ENCODE results near the gene RGS7BP.

The RGS7BP gene

DNA sequence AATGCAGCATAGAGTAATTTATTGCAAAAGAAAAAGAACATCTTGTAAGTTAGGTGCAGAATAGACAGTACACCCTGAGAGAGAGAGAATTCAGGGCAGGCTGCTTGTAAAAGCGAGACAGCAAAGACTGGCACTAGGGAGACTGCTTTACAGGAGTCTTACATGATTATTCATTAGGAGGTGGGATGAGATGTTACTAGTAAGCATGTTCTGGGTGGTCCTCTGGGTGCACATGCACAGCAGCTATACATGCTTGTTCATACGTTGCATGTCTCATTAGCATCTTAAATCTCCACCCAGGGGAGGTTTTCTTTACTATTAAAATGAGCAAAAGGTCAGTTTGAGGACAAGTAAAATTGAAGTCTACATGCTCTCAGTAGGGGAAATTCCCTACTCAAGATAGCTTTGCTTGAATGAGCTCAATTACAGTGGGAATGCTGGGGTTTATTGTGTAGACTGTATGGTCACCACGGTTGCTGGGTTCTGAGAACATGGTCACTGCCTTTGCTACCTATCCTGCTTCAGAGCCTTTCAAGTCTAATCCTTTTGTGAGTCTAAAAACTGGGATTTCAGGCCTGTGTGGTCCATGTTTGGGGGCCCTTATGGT lies 60.6 kb downstream of the RGS7BP start:
- H3K4me3 ChIP-seq (replicated peaks; ENCODE audit: low read depth, low read length), result no peak overlapping the region
- H3K36me3 ChIP-seq (ENCODE audit: control insufficient read depth, insufficient read depth, low read length), result no peaks in the 10 kb centered on the region
- no peak for DNase-seq (ENCODE audit: extremely low read depth, insufficient read length)
- no peaks in the 10 kb centered on the region for H3K27me3 ChIP-seq (replicated peaks; ENCODE audit: control insufficient read depth, insufficient read depth, low read length)
- TF ChIP-seq, protein P1, sequence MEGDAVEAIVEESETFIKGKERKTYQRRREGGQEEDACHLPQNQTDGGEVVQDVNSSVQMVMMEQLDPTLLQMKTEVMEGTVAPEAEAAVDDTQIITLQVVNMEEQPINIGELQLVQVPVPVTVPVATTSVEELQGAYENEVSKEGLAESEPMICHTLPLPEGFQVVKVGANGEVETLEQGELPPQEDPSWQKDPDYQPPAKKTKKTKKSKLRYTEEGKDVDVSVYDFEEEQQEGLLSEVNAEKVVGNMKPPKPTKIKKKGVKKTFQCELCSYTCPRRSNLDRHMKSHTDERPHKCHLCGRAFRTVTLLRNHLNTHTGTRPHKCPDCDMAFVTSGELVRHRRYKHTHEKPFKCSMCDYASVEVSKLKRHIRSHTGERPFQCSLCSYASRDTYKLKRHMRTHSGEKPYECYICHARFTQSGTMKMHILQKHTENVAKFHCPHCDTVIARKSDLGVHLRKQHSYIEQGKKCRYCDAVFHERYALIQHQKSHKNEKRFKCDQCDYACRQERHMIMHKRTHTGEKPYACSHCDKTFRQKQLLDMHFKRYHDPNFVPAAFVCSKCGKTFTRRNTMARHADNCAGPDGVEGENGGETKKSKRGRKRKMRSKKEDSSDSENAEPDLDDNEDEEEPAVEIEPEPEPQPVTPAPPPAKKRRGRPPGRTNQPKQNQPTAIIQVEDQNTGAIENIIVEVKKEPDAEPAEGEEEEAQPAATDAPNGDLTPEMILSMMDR (IDR thresholded peaks at IDR 0.05; ENCODE audit: insufficient read depth, low read length, poor library complexity, severe bottlenecking), result no peak

DNA sequence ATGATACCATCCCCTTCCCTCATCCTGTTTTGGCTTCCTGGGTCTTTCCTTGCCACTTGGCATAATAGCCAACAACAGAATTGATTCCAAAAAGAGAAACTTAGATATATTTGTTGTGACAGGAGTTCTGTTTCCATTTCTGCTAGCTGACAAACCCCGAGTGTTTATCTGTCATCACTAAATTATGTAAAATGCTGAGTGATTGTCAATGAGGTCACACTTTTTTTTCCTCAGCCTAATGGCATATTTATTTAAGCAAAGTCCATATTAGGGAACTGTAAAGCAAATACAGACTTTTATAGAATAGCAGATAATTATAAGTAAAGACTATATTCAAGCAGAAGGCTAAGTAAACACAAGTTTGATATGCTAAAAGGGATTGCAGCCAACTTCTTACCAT lies 64.0 kb downstream of the RGS7BP start:
- Histone ChIP-seq H3K27me3 (replicated peaks; ENCODE audit: control insufficient read depth, insufficient read depth, low read length) (no peaks in the 10 kb centered on the region), H3K4me3 (replicated peaks; ENCODE audit: low read depth, low read length) (no peak overlapping the region), H3K36me3 (ENCODE audit: control insufficient read depth, insufficient read depth, low read length) (no peaks in the 10 kb centered on the region)
- TF ChIP-seq, protein P1 (IDR thresholded peaks at IDR 0.05; ENCODE audit: insufficient read depth, low read length, poor library complexity, severe bottlenecking), result no peak
- DNase-seq (ENCODE audit: extremely low read depth, insufficient read length), result no peak

DNA sequence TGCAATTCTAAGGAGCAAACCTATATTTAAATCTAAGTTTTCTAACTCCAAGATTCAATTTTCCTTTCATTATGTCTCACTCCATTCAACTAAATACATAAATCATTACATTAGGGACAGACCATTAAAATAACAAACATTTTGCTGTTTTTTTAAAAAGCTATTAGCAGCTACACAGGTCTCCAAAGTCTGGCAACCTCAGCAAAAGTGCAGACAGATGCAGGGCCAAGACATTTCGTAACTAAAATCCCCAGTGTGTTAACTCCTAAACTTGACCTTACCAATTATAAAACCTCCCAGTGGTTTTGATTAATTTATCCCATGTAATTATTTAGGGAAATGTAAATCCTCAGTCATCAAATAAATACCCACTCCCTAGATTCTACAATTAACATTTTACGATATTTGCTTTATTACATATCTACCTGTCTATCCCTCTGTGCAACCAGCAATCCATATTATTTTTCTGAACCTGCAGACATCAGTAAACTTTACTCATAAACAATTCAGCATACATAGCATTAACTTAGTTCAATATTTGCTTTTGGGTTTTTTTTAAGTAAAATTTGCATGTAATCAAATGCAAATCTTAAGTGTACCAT lies 64.7 kb downstream of the RGS7BP start:
- no peaks in the 10 kb centered on the region for H3K27me3 ChIP-seq (replicated peaks; ENCODE audit: control insufficient read depth, insufficient read depth, low read length)
- H3K36me3 ChIP-seq (ENCODE audit: control insufficient read depth, insufficient read depth, low read length), result no peaks in the 10 kb centered on the region
- TF ChIP-seq, protein P1 (IDR thresholded peaks at IDR 0.05; ENCODE audit: insufficient read depth, low read length, poor library complexity, severe bottlenecking), result no peak
- no peak overlapping the region for H3K4me3 ChIP-seq (replicated peaks; ENCODE audit: low read depth, low read length)
- DNase-seq (ENCODE audit: extremely low read depth, insufficient read length), result no peak

DNA sequence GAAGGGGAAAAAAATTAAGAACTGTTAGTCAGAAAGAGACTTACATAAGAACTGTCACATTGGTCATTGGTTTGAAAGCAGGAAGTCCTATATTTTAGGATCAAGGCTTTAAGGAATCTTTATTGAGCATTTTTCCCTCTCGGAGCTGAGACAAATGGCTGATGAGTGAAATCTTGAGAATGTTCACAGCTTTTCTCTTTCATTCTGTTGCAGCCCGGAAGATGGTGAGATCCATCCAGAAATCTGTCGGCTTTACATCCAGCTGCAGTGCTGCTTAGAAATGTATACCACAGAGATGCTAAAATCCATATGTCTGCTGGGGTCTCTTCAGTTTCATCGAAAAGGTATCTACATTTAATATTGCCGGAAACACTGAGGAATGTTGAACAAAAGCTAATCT lies 69.7 kb downstream of the RGS7BP start:
- DNase-seq (ENCODE audit: extremely low read depth, insufficient read length), result no peak
- TF ChIP-seq, protein P1 (IDR thresholded peaks at IDR 0.05; ENCODE audit: insufficient read depth, low read length, poor library complexity, severe bottlenecking), result no peak
- Histone ChIP-seq H3K27me3 (replicated peaks; ENCODE audit: control insufficient read depth, insufficient read depth, low read length) (no peaks in the 10 kb centered on the region), H3K4me3 (replicated peaks; ENCODE audit: low read depth, low read length) (no peak overlapping the region), H3K36me3 (ENCODE audit: control insufficient read depth, insufficient read depth, low read length) (no peaks in the 10 kb centered on the region)

DNA sequence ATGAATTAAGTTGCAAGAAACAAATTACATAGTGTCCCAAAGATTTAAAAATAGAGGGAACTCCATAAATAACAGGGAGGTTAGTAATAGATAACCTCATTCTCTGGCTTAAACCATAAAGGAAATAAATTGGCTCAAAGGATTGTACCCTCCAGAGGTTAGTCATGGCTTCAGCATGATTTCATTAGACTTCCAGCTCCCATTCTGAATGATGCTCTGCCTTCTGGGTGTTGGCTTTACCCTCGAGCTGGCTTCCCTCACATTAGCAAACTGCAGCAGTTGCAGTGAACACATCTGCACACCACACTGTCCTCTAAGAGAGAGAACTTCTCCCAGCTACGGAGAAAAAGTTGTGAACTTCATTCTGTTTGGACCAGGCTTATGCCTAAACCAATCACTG lies 70.4 kb downstream of the RGS7BP start:
- DNase-seq (ENCODE audit: extremely low read depth, insufficient read length), result no peak
- no peak overlapping the region for H3K4me3 ChIP-seq (replicated peaks; ENCODE audit: low read depth, low read length)
- no peaks in the 10 kb centered on the region for H3K27me3 ChIP-seq (replicated peaks; ENCODE audit: control insufficient read depth, insufficient read depth, low read length)
- TF ChIP-seq, protein P1 (IDR thresholded peaks at IDR 0.05; ENCODE audit: insufficient read depth, low read length, poor library complexity, severe bottlenecking), result no peak
- no peaks in the 10 kb centered on the region for H3K36me3 ChIP-seq (ENCODE audit: control insufficient read depth, insufficient read depth, low read length)
